ELR (cell line): Measurements from ENCODE around the gene SLC39A9.
"Not testable (repeated sequence)": the region's sequence is repeated elsewhere in the genome, so short reads cannot be mapped to it uniquely, and the experiment has no call there.

Source experiments
- DNase-seq: peaks from one replicate; pipeline ENCODE4 v3.0.0-alpha.2; 2015; ENCODE audit warnings: low read depth

The SLC39A9 gene

DNA sequence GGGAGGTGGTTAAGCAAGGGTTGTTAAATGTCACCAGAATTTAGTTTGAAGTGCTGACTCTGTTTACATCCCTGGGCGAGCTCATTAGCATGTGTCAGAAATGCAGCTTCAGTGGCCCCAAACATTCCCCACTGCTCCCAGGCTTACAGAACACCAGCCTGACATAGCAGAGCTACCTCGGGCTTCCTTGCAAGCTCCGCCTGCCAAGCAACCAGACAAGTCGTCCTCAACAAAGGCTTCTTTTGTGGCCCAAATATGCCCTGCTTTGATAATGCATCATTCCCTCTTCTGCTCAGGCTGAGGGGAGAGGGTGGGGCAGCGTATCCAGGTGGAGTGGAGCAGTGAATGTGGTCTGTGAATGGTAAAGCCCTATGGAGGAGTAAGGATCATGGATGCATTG lies 28.4 kb upstream of the SLC39A9 start:
- no peak for DNase-seq

DNA sequence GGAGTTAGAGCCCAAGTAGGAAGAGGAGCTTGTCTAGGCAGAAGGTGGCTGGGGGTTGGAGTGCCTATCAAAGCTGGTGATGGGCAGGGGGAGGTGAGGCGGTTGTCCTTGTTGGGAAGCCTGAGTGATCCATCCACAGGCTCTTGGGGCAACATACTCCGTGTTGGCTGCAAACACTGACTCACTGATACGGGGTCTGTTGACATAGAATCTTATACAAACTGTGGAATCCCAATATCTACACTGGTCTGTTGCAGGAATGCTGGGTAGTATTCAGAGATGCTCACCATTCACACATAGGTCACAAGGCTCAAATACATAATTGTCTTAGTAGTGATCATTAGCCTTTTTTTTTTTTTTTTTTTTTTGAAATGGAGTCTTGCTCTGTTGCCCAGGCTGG lies 26.3 kb upstream of the SLC39A9 start:
- no peak for DNase-seq

DNA sequence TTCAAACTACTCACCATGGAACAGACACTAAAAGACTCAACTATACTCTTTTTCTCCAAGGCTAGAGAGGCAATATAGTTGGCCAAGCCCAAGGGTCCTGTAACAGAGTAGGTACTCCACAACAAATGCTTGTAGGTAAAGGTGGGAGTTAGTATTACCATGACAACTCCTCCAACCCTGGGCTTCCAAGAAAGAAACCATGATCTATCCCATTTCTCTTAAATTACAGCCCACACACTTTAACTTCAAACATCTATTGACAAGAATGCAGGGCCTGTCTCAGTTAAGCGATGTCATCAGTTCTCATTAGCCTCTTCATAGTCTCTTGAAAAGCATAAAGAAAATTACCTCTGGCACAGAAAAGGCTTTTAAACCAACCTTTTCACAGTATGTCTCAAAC lies 25.4 kb upstream of the SLC39A9 start:
- DNase-seq: no peak

GRCh38 chr14:69374235-69374634 lies 24.3 kb upstream of the SLC39A9 start:
- no peak for DNase-seq

- no peak for DNase-seq
These were observed 23.3 kb upstream of the SLC39A9 start for GRCh38 chr14:69375182-69375581.

- no peak for DNase-seq
These were observed 22.8 kb upstream of the SLC39A9 start for GRCh38 chr14:69375722-69376121.

- peak; percentile 62 for DNase-seq
These were observed 22.1 kb upstream of the SLC39A9 start for GRCh38 chr14:69376439-69376838.

- DNase-seq: no peak
These were observed 20.2 kb upstream of the SLC39A9 start for GRCh38 chr14:69378274-69378673.

- DNase-seq: no peak
These were observed 11.2 kb upstream of the SLC39A9 start for GRCh38 chr14:69387311-69387710.

DNA sequence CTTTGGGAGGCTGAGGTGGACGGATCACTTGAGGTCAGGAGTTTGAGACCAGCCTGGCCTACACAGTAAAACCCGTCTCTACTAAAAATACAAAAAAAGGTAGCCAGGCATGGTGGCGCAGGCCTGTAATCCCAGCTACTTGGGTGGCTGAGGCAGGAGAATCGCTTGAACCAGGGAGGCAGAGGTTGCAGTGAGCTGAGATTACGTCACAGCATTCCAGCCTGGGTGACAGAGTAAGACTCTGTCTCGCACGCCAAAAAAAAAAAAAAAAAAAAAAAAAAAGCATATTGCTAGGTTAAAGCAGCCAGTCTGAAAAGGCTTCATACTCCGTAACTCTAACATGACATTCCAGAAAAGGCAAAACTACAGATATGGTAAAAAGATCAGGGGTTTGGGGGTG lies 7.1 kb upstream of the SLC39A9 start:
- DNase-seq: peak; percentile 16

- DNase-seq: no peak
These were observed 6.0 kb upstream of the SLC39A9 start for GRCh38 chr14:69392481-69392880.

DNA sequence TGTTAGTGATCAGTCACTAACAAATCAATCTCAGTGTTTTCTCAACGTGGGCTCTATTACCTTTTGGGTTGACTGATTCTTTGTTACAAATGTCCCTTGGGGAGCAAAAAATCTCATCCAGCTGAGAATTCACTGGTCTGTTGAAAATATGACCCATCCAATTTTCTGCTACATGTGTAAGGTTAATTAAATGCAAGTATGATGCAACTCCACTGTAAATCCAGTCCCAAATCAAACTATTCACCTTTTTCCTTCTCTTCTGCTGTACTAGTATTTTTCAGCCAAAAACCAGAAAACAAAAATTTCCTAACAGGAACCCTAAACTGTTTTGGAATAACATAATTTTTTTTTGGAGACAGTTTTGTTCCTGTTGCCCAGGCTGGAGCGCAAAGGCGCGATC lies 2.6 kb upstream of the SLC39A9 start:
- no peak for DNase-seq

- DNase-seq: no peak
These were observed 322 bp downstream of the SLC39A9 start for GRCh38 chr14:69398818-69399210.

- no peak for DNase-seq
These were observed 1.3 kb downstream of the SLC39A9 start for GRCh38 chr14:69399750-69400149.

DNA sequence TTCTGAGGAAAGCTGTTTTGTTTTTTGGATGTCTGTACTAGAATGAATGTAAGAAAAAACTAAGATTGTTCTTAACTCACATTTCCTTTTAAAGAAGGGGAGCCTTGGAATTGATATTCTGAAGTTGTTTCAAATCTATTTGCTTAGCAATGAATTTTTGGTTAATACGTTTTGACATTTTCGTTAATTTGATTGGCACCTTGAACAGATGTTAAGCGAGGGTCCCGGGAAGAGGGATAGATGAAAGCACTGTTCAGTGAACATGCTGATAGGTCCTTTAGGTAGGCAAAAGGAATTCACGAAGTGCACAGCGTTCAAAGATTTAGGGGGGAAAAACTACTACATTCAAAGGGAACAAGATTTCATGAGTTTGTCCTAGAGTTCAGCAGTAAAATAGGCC lies 1.7 kb downstream of the SLC39A9 start:
- DNase-seq: no peak

GRCh38 chr14:69401841-69402240 lies 3.3 kb downstream of the SLC39A9 start:
- DNase-seq: no peak

GRCh38 chr14:69404478-69404877 lies 6.0 kb downstream of the SLC39A9 start:
- DNase-seq: no peak

- no peak for DNase-seq
These were observed 6.4 kb downstream of the SLC39A9 start for GRCh38 chr14:69404883-69405282.

GRCh38 chr14:69405762-69406161 lies 7.3 kb downstream of the SLC39A9 start:
- no peak for DNase-seq

GRCh38 chr14:69408331-69408960 lies 10.0 kb downstream of the SLC39A9 start:
- no peak for DNase-seq

- no peak for DNase-seq
These were observed 15.0 kb downstream of the SLC39A9 start for GRCh38 chr14:69413483-69413882.

DNA sequence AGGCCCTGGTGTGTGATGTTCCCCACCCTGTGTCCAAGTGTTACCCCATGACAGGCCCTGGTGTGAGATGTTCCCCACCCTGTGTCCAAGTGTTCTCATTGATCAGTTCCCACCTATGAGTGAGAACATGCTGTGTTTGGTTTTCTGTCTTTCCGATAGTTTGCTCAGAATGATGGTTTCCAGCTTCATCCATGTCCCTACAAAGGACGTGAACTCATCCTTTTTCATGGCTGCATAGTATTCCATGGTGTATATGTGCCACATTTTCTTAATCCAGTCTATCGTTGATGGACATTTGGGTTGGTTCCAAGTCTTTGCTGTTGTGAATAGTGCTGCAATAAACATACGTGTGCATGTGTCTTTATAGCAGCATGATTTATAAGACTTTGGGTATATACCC lies 17.6 kb downstream of the SLC39A9 start:
- not testable (repeated sequence) for DNase-seq

GRCh38 chr14:69423279-69423678 lies 24.8 kb downstream of the SLC39A9 start:
- DNase-seq: no peak

- DNase-seq: peak; percentile 40
These were observed 25.8 kb downstream of the SLC39A9 start for GRCh38 chr14:69424149-69424923.
